Fibroblast of pulmonary artery (primary cell): Measurements from ENCODE around the gene ZNF341.
"Not testable (repeated sequence)": the region's sequence is repeated elsewhere in the genome, so short reads cannot be mapped to it uniquely, and the experiment has no call there.

Experiments used
- DNase-seq: peaks from one replicate; pipeline ENCODE4 v3.0.0-alpha.2; 2010; ENCODE audit warnings: low read depth
- H3K4me3 ChIP-seq: replicated peaks from 2 replicates; pipeline ENCODE4 v1.5.1; 2011; ENCODE audit warnings: low read depth, mild to moderate bottlenecking, control low read depth, low read length, moderate library complexity
- TF ChIP-seq, protein P1 (sequence below): IDR thresholded peaks from 2 replicates; pipeline ENCODE4 v1.5.1; 2011; ENCODE audit warnings: mild to moderate bottlenecking, control low read depth, low read length, inconsistent platforms; ENCODE audit errors: missing control alignments

The ZNF341 gene

DNA sequence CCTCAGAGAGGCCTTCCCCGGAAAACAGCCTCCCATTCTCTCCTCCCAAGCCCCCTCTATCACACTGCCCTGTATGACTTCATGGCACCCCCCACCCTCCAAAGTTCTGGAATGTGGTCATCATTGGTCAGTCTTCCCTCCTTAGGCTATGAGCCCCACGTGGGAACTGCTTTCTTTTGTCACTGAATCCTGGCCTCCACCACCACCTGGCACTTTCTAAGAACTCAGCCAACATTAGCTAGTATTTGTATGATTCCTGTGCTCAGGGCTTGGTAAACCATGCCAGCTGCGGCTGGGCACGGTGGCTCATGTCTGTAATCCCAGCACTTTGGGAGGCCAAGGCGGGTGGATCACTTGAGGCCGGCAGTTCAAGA is 37.2 kb upstream of the ZNF341 start:
- TF ChIP-seq, protein P1, sequence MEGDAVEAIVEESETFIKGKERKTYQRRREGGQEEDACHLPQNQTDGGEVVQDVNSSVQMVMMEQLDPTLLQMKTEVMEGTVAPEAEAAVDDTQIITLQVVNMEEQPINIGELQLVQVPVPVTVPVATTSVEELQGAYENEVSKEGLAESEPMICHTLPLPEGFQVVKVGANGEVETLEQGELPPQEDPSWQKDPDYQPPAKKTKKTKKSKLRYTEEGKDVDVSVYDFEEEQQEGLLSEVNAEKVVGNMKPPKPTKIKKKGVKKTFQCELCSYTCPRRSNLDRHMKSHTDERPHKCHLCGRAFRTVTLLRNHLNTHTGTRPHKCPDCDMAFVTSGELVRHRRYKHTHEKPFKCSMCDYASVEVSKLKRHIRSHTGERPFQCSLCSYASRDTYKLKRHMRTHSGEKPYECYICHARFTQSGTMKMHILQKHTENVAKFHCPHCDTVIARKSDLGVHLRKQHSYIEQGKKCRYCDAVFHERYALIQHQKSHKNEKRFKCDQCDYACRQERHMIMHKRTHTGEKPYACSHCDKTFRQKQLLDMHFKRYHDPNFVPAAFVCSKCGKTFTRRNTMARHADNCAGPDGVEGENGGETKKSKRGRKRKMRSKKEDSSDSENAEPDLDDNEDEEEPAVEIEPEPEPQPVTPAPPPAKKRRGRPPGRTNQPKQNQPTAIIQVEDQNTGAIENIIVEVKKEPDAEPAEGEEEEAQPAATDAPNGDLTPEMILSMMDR: no peak
- no peak overlapping the region for H3K4me3 ChIP-seq
- DNase-seq: no peak

DNA sequence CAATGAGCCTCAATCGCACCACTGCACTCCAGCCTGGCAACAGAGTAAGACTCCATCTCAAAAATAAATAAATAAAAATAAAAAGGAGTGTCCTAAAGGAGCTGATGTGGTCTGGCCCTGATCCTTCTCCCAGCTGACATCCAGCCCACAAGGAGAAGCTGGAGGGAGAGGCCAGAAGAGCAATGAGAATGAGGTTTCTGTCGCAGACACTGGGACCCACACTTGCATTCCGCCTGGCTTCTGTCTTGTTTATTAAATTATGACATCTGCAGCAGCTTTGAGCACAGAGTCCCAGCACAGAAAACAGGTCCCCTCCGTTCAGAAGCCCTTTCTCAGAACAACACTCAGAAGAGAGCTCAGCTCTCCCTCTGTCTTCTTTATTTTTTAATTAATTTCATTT is 35.3 kb upstream of the ZNF341 start:
- TF ChIP-seq, protein P1: no peak
- no peak overlapping the region for H3K4me3 ChIP-seq
- DNase-seq: no peak

DNA sequence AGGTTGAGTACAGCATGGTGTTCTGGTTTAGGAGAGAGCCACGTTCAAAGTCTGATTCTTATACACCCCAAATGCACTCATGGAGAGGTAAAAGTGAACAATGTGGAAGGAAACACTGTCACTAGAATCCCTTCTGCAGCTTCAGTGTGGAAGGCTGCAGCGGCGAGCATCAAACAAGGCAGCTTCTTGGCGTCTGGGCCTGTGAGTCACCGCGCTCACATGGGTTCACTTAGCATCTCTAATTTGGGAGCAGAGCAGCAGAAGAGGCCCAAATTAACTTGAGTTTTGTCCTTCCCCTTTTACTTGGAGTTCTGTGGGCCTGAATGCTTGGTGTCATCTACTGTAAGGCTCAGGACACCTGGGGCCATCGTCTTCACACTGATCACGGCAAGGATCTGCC is 34.7 kb upstream of the ZNF341 start:
- H3K4me3 ChIP-seq: no peak overlapping the region
- peak; percentile 54 for DNase-seq
- TF ChIP-seq, protein P1: no peak

DNA sequence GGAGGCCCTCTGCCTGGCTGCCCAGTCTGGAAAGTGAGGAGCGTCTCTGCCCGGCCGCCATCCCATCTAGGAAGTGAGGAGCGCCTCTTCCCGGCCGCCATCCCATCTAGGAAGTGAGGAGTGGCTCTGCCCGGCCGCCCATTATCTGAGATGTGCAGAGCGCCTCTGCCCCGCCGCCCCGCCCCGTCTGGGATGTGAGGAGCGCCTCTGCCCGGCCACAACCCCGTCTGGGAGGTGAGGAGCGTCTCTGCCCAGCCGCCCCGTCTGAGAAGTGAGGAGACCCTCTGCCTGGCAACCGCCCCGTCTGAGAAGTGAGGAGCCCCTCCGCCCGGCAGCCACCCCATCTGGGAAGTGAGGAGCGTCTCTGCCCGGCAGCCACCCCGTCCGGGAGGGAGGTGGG is 32.8 kb upstream of the ZNF341 start:
- not testable (repeated sequence) for H3K4me3 ChIP-seq, DNase-seq

DNA sequence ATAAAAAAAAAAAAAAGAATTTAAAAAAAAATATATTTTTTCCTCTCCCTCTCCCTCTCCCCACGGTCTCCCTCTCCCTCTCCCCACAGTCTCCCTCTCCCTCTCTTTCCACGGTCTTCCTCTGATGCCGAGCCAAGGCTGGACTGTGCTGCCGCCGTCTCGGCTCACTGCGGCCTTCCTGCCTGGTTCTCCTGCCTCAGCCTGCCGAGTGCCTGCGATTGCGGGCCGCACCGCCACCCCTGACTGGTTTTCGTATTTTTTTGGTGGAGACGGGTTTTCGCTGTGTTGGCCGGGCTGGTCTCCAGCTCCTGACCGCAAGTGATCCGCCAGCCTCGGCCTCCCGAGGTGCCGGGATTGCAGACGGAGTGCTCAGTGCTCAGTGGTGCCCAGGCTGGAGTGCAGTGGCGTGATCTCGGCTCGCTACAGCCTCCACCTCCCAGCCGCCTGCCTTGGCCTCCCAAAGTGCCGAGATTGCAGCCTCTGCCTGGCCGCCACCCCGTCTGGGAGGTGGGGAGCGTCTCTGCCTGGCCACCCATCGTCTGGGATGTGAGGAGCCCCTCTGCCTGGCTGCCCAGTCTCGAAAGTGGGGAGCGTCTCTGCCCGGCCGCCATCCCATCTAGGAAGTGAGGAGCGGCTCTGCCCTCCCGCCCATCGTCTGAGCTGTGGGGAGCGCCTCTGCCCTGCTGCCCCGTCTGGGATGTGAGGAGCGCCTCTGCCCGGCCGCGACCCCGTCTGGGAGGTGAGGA is 30.9 kb upstream of the ZNF341 start:
- H3K4me3 ChIP-seq, DNase-seq: not testable (repeated sequence)

DNA sequence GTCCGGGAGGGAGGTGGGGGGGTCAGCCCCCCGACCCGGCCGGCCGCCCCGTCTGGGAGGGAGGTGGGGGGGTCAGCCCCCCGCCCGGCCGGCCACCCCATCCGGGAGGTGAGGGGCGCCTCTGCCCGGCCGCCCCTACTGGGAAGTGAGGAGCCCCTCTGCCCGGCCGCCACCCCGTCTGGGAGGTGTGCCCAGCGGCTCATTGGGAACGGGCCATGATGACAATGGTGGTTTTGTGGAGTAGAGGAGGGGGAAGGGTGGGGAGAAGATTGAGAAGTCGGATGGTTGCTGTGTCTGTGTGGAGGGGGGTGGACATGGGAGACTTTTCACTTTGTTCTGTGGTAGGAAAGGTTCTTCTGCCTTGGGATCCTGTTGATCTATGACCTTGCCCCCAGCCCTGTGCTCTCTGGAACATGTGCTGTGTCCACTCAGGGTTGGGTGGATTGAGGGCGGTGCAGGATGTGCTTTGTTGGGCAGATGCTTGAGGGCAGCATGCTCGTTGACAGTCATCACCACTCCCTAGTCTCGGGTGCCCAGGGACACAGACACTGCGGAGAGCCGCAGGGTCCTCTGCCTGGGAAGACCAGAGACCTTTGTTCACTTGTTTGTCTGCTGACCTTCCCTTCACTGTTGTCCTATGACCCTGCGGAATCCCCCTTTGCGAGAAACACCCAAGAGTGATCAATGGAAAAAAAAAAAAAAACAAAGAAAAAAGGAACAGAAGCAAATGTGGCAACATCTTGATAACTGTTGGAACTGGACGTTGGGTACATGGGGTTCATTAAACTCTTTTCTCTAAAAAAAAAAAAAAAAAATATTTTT is 30.0 kb upstream of the ZNF341 start:
- DNase-seq: no peak
- H3K4me3 ChIP-seq: no peak overlapping the region
- TF ChIP-seq, protein P1: no peak

DNA sequence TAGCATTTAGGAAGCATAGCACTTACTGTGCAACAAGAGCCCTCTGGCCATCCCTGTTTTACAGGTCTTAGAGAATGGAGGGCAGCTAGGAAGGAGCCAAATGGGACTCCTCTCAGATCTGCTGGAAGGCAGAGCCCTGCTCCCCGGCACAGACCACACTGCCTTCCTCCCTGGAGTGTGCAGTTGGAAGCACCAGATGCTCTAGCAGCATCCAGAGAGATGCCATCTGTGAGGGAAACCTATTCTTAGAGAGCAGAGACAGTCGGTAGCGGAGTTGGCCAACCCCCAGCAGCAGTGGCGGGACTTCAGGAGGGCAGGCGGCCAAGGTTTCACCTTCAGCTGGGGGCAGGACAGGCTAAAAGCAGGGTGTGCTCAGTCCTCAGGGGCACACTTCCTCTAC is 28.9 kb upstream of the ZNF341 start:
- TF ChIP-seq, protein P1: no peak
- no peak for DNase-seq
- no peak overlapping the region for H3K4me3 ChIP-seq
